Caco-2 (cell line): ENCODE data around the gene OMP. TPM values are rescaled to one million over a fixed set of nuclear protein-coding genes. Genes with fewer than 3 reads are reported as not detected.

Experiments used
- BruUV-seq: library from RNA; stranded (reverse); fragments of 400-500 nt; replicated peaks from 2 replicates; lab custom pipeline; 2021; lab: Mats Ljungman, UMichigan
- CTCF ChIA-PET: fragments of 300-600 bp; sonication (Branson Sonifier 250); formaldehyde crosslinking; loops from one replicate; lab custom pipeline; 2022; ENCODE audit warnings: antibody characterized with exemption; lab: Charles Lee
- POLR2A ChIA-PET: fragments of 300-600 bp; sonication (Branson Sonifier 250); formaldehyde crosslinking; loops from one replicate; lab custom pipeline; 2022; ENCODE audit warnings: antibody characterized with exemption; lab: Charles Lee
- DNase-seq, 2 experiments: peaks; one replicate each; pipeline versions ENCODE4 v3.0.0 to v3.0.0-alpha.2; 2020 to 2022
- H3K27me3 ChIP-seq: replicated peaks from 2 replicates; pipeline ENCODE4 v1.6.0; 2011; ENCODE audit warnings: low read length; ENCODE audit not compliant: control insufficient read depth, insufficient read depth
- H3K36me3 ChIP-seq: 2 replicates; pipeline ENCODE4 v1.5.1; 2011; ENCODE audit warnings: low read length; ENCODE audit not compliant: control insufficient read depth, insufficient read depth
- H3K4me1 ChIP-seq: fragments of 250-450 bp; sonication (Bioruptor Pico); 2 replicates; pipeline ENCODE4 v1.5.1; 2020; ENCODE audit warnings: mild to moderate bottlenecking
- H3K4me3 ChIP-seq: 2 replicates; pipeline ENCODE4 v1.5.1; 2011; ENCODE audit warnings: low read depth, mild to moderate bottlenecking, control low read depth, low read length
- H3K9me3 ChIP-seq: fragments of 250-450 bp; sonication (Bioruptor Pico); 2 replicates; pipeline ENCODE4 v1.5.1; 2020; ENCODE audit warnings: mild to moderate bottlenecking, moderate library complexity
- H3K27ac Mint-ChIP-seq: one replicate; pipeline ENCODE4 v1.8.0; 2022; ENCODE audit warnings: mixed read lengths; ENCODE audit not compliant: unreplicated experiment
- H3K27me3 Mint-ChIP-seq: one replicate; pipeline ENCODE4 v1.8.0; 2022; ENCODE audit warnings: mixed read lengths; ENCODE audit not compliant: insufficient read depth, unreplicated experiment
- H3K36me3 Mint-ChIP-seq: one replicate; pipeline ENCODE4 v1.8.0; 2022; ENCODE audit warnings: mild to moderate bottlenecking, mixed read lengths; ENCODE audit not compliant: insufficient read depth, unreplicated experiment
- H3K4me1 Mint-ChIP-seq: one replicate; pipeline ENCODE4 v1.8.0; 2022; ENCODE audit warnings: low read depth, mixed read lengths; ENCODE audit not compliant: unreplicated experiment
- H3K4me3 Mint-ChIP-seq: one replicate; pipeline ENCODE4 v1.8.0; 2022; ENCODE audit warnings: mild to moderate bottlenecking, moderate library complexity, mixed read lengths; ENCODE audit not compliant: unreplicated experiment
- H3K9me3 Mint-ChIP-seq: one replicate; pipeline ENCODE4 v1.8.0; 2022; ENCODE audit warnings: mixed read lengths; ENCODE audit not compliant: unreplicated experiment
- intact Hi-C: fragments of 100-400 bp; cut with micrococcal nuclease; formaldehyde crosslinking; loops from one replicate; pipeline ENCODE4 v1.10.0; 2022; ENCODE audit not compliant: unreplicated experiment
- total RNA-seq: library from RNA; stranded (reverse); gene quantifications from 2 replicates; pipeline ENCODE4 v1.2.3, GENCODE V29; 2022
- TF ChIP-seq, protein P1 (sequence below), 2 experiments: fragments of 200-600 bp in 1 of 2; IDR thresholded peaks; 1 replicate in 1 of 2; 2 replicates in 1 of 2; pipeline versions ENCODE4 v1.5.1 to v1.8.0; 2011 to 2022; ENCODE audit warnings: antibody characterized with exemption in 1 of 2, control low read depth in 1 of 2, inconsistent platforms in 1 of 2, low read depth in 1 of 2, low read length in 1 of 2, mild to moderate bottlenecking in 1 of 2, moderate library complexity in 1 of 2; ENCODE audit not compliant: insufficient read depth in 1 of 2, severe bottlenecking in 1 of 2, unreplicated experiment in 1 of 2

OMP gene
- total RNA-seq, 1 experiment from 2014 or later = 0.70 TPM

DNA sequence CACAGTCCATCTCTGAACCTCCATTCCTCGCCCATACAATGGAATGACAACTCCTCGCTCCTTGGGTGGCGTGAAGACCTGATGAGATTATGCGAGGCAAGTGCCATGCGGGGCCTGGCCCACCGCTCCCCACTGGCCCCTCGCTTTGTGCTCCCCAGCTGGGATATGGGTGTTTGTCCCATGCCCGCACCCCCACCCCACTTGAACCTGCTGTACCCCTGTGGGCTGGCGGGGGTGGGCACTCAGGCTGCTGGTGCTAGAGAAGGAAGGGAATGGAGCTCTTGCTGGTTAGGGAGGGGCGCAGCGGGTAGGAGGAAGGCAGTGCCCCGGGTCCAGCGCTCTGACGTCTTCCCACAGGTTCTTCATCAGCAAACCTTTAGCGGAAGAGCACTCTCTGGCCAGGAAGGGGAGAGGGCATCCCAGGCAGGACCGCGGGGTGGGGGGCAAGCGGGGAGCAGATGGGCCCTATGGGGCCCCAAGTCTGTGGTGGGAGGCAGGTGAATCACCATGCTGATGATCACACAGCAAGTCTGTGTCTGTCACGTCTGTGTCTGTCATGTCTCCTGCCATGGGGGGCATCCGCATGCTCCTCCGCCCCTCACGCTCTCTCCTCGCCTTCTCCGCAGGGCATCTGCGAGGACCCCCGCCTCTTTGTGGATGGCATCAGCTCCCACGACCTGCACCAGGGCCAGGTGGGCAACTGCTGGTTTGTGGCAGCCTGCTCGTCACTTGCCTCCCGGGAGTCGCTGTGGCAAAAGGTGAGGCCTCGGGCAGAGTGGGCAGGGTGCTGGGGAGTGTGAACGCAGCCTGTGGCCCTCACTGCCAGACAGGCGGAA is 9.4 kb upstream of the OMP start:
- POLR2A ChIA-PET = no interaction called here
- no peaks in the 10 kb centered on the region for H3K27me3 ChIP-seq
- peaks cover 9% of the 10 kb centered on the region; the same call in 1 of the 2 replicates for H3K4me1 ChIP-seq
- H3K4me3 Mint-ChIP-seq = no peak overlapping the region
- no peak overlapping the region for H3K4me3 ChIP-seq
- H3K27me3 Mint-ChIP-seq = no peaks in the 10 kb centered on the region
- BruUV-seq = no TSS peak
- no peaks in the 10 kb centered on the region for H3K9me3 Mint-ChIP-seq
- H3K27ac Mint-ChIP-seq = no peak overlapping the region
- H3K9me3 ChIP-seq = no peaks in the 10 kb centered on the region
- TF ChIP-seq, protein P1, sequence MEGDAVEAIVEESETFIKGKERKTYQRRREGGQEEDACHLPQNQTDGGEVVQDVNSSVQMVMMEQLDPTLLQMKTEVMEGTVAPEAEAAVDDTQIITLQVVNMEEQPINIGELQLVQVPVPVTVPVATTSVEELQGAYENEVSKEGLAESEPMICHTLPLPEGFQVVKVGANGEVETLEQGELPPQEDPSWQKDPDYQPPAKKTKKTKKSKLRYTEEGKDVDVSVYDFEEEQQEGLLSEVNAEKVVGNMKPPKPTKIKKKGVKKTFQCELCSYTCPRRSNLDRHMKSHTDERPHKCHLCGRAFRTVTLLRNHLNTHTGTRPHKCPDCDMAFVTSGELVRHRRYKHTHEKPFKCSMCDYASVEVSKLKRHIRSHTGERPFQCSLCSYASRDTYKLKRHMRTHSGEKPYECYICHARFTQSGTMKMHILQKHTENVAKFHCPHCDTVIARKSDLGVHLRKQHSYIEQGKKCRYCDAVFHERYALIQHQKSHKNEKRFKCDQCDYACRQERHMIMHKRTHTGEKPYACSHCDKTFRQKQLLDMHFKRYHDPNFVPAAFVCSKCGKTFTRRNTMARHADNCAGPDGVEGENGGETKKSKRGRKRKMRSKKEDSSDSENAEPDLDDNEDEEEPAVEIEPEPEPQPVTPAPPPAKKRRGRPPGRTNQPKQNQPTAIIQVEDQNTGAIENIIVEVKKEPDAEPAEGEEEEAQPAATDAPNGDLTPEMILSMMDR (IDR thresholded peaks at IDR 0.05; ENCODE audit: insufficient read depth in 1 of 2, low read depth in 1 of 2, low read length in 1 of 2, severe bottlenecking in 1 of 2, unreplicated experiment in 1 of 2) = no peak
- peaks cover 7% of the 10 kb centered on the region for H3K36me3 Mint-ChIP-seq
- no peak for DNase-seq
- intact Hi-C loops = loop anchor here (5.0 kb wide), 1 partner anchor 361 kb away; no protein-coding TSS in a partner anchor
- CTCF ChIA-PET = interaction anchor here (1.0 kb wide), 2 partner anchors 10 to 27 kb away, joined by 3 to 6 read pairs; partner anchors contain the start of gene CAPN5
- H3K36me3 ChIP-seq = no peaks in the 10 kb centered on the region; the same call in 1 of the 2 replicates
- H3K4me1 Mint-ChIP-seq = peaks cover 11% of the 10 kb centered on the region

DNA sequence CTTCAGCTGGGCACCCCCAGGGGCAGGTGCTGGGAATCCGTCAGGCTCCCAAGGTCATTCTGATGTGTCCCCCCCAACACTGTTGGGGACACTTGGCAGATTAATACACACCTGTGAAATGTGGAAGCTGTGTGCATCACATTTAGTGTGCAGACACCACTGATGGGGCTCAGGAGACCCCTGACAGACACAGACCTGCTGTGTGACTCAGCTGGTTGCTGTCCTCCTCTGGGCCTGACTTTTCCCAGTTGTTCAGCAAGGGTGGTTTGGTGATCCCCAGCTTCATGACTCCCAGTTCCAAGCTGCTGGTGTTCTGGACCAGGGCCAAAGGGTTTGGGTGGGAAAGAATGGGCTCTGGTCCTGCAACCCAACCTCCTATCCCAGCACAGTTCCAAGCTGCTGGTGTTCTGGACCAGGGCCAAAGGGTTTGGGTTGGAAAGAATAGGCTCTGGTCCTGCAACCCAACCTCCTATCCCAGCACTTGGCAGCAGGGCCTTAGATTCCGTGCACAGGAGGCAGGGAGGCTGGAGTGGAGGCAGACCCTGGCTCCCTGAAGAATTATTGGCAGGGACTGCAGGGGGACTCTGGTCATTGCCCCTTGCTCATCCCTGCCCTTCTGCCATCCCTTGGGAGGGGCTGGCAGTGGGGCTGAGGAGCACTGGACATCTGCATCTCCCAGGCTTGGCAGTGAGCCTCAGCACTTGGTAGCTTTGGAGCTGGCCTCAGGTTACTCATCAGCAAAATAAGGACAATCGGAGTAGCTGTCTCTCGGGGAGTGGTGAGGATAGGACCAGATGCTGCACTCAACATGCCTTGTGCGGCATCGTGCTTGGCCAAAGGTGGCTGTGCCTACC is 8.4 kb upstream of the OMP start:
- Histone ChIP-seq H3K4me1 (0 out of 2 replicates have a peak, but pooled peaks cover 6% of the 10 kb centered on the region), H3K36me3 (no peaks in the 10 kb centered on the region; the same call in 1 of the 2 replicates), H3K27me3 (no peaks in the 10 kb centered on the region), H3K9me3 (no peaks in the 10 kb centered on the region), H3K4me3 (no peak overlapping the region)
- ChIA-PET CTCF (interaction anchor here (0.6 to 2.3 kb wide), 4 partner anchors 10 to 47 kb away, joined by 3 to 9 read pairs (median 6); partner anchors contain the start of gene CAPN5), POLR2A (no interaction called here)
- Mint-ChIP-seq H3K27me3 (no peaks in the 10 kb centered on the region), H3K9me3 (no peaks in the 10 kb centered on the region), H3K4me3 (no peak overlapping the region), H3K4me1 (peaks cover 7% of the 10 kb centered on the region), H3K36me3 (peaks cover 7% of the 10 kb centered on the region), H3K27ac (no peak overlapping the region)
- BruUV-seq = no TSS peak
- TF ChIP-seq, protein P1 (IDR thresholded peaks at IDR 0.05; ENCODE audit: insufficient read depth in 1 of 2, low read depth in 1 of 2, low read length in 1 of 2, severe bottlenecking in 1 of 2, unreplicated experiment in 1 of 2) = no peak
- intact Hi-C loops = loop anchor here (5.0 kb wide), 1 partner anchor 362 kb away; no protein-coding TSS in a partner anchor
- DNase-seq = no peak
